T47D (cell line): ENCODE data around the gene SSR2.

ENCODE experiments used
- DNase-seq, 2 experiments: peaks; one replicate each; pipeline versions ENCODE4 v3.0.0 to v3.0.0-alpha.2; 2011 to 2012; ENCODE audit warnings: low read depth in 1 of 2, low spot score in 1 of 2
- JUND ChIP-seq: IDR thresholded peaks from 2 replicates; pipeline ENCODE4 v1.6.1; 2012; ENCODE audit warnings: low read depth
- in situ Hi-C: cut with HindIII; loops from 2 replicates; pipeline ENCODE4 v1.10.0; 2016; ENCODE audit warnings: low sequenced_read_pairs, low pct_unique_long_range_greater_than_20kb

SSR2 gene

GRCh38 chr1:156025876-156026275, 5.1 kb upstream of the SSR2 start:
- DNase-seq: peak; percentile 75
- no peak for TF ChIP-seq JUND
- in situ Hi-C loops: no loop called here

DNA sequence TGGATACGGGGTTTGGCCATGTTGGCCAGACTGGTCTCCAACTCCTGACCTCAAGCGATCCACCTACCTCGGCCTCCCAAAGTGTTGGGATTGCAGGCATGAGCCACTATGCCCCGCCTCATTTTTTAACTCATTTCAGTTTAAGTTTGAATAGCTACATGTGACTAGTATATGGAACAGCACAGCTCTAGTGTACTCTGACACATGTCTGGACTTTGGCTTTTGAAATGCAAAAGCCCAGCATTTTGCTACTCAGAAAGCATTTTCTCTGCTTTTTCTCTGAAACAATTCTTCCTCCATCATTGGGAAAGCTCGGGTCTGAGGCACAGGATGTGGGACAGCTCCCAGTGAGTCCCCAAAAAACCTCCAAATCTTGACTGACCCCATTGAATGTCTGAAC, 4.0 kb upstream of the SSR2 start:
- no peak for TF ChIP-seq JUND
- in situ Hi-C loops: no loop called here
- no peak for DNase-seq

DNA sequence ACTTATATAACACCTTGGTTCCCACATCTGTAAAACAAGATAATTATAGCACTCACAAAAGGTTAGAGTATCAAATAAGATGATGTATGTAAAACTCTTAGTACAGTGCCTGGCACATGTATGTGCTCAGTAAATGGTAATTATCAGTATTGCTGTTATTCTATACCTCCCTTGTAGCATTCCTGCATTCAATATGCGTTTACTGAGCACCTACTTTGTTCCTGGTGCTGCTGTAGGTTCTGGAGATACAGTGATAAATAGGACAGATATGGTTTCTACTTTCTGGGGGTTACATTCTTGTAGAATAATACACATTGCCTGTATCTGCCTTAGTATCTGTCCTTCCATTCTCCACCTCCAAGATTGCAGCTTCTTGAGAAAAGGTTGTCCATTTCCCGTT, 1.2 kb upstream of the SSR2 start:
- no peak for TF ChIP-seq JUND
- in situ Hi-C loops: no loop called here
- no peak for DNase-seq

DNA sequence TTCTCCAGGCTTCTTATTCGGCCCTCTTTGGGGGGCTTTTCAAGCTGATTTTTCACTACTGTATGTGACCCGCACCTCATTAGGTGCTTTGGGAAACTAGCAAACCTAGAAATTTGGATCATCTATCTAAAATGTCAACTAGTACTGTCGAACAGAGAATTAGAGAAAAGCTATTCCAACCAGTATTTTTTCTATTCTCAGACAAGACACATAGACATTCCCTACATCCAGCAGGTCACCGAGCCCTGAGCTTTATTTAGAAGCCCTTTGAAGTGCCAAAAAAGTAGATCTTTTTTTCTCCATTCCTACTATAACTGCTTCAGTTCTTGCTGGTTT, 310 bp upstream of the SSR2 start:
- no peak for TF ChIP-seq JUND
- DNase-seq: no peak
- in situ Hi-C loops: no loop called here

GRCh38 chr1:156019946-156020292, 832 bp downstream of the SSR2 start:
- TF ChIP-seq JUND: no peak
- DNase-seq: no peak
- in situ Hi-C loops: no loop called here

DNA sequence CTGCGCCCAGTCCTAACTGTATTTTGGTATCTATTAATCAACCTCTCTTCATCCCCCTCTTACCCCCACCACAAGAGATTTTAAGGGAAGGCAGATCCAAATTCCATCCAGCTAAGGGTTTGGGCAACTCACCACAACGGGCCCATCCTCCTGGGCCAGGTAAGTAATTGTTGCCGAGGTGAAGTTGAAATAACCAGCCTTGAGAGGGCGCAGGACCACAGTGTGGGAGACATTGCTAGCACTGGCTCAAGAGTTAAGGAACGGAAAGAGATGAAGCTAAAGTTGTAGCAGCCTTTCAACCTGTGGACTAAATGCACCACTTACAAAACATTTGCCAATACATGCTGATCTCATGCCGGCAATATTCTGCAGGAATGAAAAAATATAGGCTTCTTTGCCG, 5.9 kb downstream of the SSR2 start:
- in situ Hi-C loops: no loop called here
- DNase-seq: peak in 1 of 2 experiments; percentile 35
- no peak for TF ChIP-seq JUND

- in situ Hi-C loops: no loop called here
- DNase-seq: no peak
- TF ChIP-seq JUND: no peak
Observed at GRCh38 chr1:156012051-156012817, 8.5 kb downstream of the SSR2 start.

DNA sequence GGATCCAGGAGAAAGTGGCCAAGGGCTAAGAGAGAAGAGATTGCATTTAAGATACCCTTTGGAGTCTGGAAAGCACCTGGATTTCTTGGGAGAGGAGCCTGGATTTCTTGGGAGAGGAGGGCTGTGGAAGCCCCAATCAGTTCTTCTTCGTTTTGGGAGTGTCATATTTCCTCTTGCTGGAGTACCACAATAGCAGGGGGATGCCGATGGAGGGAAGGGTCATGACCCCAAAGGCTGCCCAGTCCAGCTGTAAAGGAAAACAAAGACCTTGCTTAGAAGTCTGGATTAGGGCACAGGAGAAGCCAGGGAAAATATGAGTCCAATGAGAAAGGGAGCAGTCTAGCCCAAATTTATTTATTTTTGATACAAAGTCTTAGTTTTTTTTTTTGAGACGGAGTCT, 11.3 kb downstream of the SSR2 start:
- no peak for DNase-seq
- TF ChIP-seq JUND: no peak
- in situ Hi-C loops: no loop called here

DNA sequence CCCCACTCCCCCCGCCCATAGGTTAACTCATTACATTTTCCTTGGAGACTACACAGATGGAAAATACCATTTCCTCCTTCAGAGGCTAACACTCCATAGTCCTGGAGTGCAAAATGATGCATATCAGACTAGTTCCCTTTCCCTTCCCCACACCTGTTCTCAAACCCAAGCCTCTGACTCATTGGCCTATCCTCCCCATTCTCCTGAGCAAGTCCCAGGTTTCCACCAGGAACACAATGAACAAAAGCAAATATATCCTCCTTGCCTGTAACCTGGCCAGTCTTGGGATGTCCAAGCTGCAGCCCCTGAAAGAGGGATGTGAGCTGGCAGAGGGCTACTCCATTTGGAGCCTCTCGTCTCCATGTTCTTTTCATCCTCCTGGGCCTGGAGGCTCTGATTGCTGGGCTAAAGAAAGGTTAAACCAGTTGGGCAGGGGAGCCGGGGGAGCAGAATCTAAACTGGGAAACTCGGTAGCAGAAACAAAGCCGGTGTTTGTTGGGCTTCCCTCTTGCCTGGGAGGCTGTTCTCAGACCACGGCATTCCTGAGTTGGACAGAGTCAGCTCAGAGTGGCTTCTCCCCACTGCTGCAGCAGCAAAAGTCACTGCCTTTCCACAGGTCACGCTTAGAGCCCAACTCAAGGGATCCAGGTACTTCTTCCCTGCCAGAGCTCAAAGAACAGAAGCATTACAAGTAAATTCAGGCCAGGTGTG, 13.9 kb downstream of the SSR2 start:
- DNase-seq: peak in 1 of 2 experiments; percentile 67
- in situ Hi-C loops: no loop called here

DNA sequence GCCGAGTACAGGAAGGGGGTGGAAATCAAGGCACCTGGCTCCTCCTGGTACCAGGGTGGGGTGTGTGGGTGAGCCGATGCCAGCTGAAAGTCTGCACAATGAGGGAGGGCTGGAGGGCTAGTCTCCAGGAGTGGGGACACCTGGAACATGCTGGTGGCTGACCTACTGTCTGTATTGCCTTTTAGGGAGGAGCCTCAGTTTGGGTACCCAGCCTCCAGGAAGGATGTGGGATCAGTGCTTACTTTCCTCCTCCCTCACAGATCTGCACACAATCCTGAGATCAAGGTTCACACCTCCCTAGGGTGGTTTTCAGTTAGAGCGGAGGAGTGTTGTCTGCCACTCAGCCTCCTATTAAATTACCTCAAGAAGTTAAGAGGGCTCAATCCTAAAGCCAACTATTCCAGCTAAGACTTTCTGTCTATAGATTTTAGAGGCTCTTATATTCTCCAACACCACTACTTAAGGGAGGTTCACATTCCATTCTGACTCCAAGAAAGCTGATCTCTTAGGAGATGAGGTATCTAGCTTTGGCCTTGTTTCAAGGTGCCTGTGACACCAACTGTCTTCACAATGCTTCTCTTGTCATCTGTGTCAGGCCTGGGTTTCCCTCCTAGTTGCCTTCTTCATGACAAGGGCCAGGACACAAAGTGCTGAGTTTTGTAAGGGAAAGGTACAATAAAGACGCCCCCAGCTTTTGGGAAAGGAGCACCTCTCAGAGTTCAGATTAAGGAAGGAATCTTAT, 15.7 kb downstream of the SSR2 start:
- TF ChIP-seq JUND: no peak
- DNase-seq: peak in 1 of 2 experiments; percentile 53
- in situ Hi-C loops: no loop called here

More for the DNA sequence above, 13.9 kb downstream of the SSR2 start:
- TF ChIP-seq JUND: no peak

DNA sequence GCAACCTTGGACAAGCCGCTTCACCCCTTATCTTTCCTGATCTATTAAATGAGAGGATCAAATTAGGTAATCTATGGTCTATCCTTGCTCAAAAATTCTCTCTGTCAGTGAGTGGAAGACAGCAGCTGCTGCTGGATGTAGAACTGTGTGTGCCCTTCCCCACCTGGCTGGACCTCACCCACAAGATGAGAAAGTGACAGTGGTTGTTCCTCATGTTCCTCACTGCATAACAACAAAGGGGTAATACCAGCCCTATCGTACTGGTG, 16.9 kb downstream of the SSR2 start:
- DNase-seq: no peak
- TF ChIP-seq JUND: no peak
- in situ Hi-C loops: no loop called here

GRCh38 chr1:156002188-156002911, 18.4 kb downstream of the SSR2 start:
- no peak for TF ChIP-seq JUND
- peak in 1 of 2 experiments; percentile 40 for DNase-seq
- in situ Hi-C loops: no loop called here
